ENCODE data around the gene ZNF595. TPM values are rescaled to one million over a fixed set of nuclear protein-coding genes. Genes with fewer than 3 reads are reported as not detected.

Gene ZNF595
- total RNA-seq, 6 donors from 2014 or later = 11.7 to 36.7 (median 23.4) TPM

DNA sequence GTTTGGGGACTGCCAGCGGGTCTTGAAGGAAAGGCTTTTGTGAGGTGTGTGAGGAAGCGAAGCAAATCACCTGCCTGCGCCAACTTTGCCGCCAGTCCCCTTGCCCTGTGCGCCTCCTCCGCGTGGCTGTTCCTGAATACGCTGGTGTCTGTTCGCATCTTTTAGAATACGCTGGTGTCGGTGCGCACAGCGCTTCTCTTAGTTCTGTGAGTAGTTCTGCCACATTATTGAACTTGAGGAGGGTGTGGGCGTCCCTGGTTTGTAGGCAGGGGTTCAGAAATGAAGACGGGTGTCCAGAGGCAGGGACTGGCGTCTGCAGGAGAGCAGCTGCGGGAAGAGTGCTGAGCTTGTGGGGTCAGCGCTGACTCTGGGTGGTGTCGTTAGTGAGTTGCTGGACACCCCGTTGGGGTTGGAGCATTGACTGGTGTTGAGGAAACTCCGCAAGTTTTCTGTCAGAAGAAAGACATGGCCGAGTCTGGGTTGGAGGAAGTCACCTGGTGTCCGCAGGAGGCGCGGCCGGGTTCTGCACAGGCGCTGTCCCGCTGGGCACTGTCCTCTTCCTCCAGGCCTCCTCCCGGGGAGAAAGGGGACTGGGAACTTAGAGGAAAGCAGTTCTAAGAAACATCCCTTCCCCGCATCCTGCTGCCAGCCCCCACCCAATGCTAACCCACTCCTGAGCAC is 72.1 kb downstream of the ZNF595 start:
- peak; percentile 20 to 78 for ATAC-seq (ENCODE audit: low FRiP score in 2 of 2)
- H3K9me3 ChIP-seq = peaks cover 0 to 27% (median 13%) of the 10 kb centered on the region in 4 donors
- peak overlapping the region; percentile 61 to 78 (median 72) for H3K4me3 ChIP-seq
- peaks cover 10 to 17% (median 10%) of the 10 kb centered on the region in 4 donors for H3K4me1 ChIP-seq
- peak; percentile 73 to 79 for DNase-seq
- H3K36me3 ChIP-seq = peaks cover 0 to 23% (median 6%) of the 10 kb centered on the region in 4 donors
- H3K27me3 ChIP-seq = no peaks in the 10 kb centered on the region
- TF ChIP-seq POLR2A (IDR thresholded peaks at IDR 0.05) (no peak), POLR2AphosphoS5 (IDR thresholded peaks at IDR 0.05) (no peak), EP300 (IDR thresholded peaks at IDR 0.05) (no peak), CTCF (IDR thresholded peaks at IDR 0.05) (no peak)
- 2 to 32% methylated on average over 17 to 30 of the region's 30 CpGs for WGBS, 2 donors
- H3K27ac ChIP-seq = peak overlapping the region; percentile 82 to 95 (median 92)

DNA sequence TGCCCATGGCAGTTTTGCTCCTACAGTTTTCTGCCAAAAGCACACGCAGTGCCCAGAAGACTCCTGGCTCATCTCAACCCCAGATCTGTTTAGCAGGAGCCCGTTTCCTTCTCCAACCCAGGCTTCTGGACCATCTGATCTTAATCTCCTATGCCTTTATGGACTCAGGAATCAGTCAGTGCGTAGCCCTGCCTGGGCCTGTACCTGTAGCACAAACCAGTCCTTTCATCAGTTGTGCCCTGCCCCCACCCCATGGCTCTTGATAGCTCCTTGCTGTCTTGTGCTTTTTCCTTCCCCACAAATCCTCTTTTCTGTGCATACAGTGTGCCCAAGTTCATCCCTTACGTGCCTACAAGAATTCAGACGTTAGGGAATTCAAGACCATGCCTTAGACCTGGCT is 72.7 kb downstream of the ZNF595 start:
- peaks cover 0 to 24% (median 6%) of the 10 kb centered on the region in 4 donors for H3K36me3 ChIP-seq
- peaks cover 10 to 17% (median 10%) of the 10 kb centered on the region in 4 donors for H3K4me1 ChIP-seq
- peaks cover 0 to 30% (median 13%) of the 10 kb centered on the region in 4 donors for H3K9me3 ChIP-seq
- WGBS, 2 donors = 50 to 67% methylated on average over 5 of the region's 5 CpGs
- DNase-seq = no peak
- H3K27me3 ChIP-seq = no peaks in the 10 kb centered on the region
- no peak for ATAC-seq (ENCODE audit: low FRiP score in 2 of 2)
- H3K4me3 ChIP-seq = peak overlapping the region; percentile 18 to 78 (median 72)
- peak overlapping the region in 2 of 4 donors; percentile 94 to 95 for H3K27ac ChIP-seq
- no peak for TF ChIP-seq POLR2A (IDR thresholded peaks at IDR 0.05)
- no peak for TF ChIP-seq CTCF (IDR thresholded peaks at IDR 0.05)
- TF ChIP-seq POLR2AphosphoS5 (IDR thresholded peaks at IDR 0.05) = no peak
- no peak for TF ChIP-seq EP300 (IDR thresholded peaks at IDR 0.05)

DNA sequence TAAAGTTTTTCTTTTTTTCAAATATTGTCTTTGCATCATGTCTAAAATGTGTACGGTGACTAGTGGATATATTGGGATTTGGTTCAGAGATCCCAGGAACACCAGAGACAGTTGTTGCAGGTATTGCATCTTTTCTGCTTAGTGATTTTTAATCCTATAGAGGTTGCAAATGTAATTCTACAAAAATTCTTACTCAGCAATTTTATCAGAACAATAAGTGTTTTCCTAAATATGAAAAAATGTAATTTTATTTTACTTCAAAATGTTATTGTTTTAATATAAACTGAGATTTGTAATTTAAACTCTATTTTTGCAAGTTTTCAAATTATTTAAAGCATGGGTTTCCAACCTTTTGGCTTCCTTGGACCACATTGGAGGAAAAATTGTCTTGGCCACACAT is 79.4 kb downstream of the ZNF595 start:
- Histone ChIP-seq H3K27ac (no peak overlapping the region), H3K4me3 (no peak overlapping the region), H3K9me3 (peaks cover 11 to 55% (median 40%) of the 10 kb centered on the region in 4 donors), H3K4me1 (no peaks in the 10 kb centered on the region), H3K36me3 (peaks cover 6 to 68% (median 36%) of the 10 kb centered on the region in 4 donors), H3K27me3 (no peaks in the 10 kb centered on the region)
- DNase-seq (no peak), ATAC-seq (ENCODE audit: low FRiP score in 2 of 2) (no peak)
- whole genome bisulfite sequencing, 2 donors = 87% methylated on average over 1 of the region's 1 CpG; no CpG with 5 or more reads in 1 of the 2 donors
- TF ChIP-seq CTCF (IDR thresholded peaks at IDR 0.05) (no peak), POLR2AphosphoS5 (IDR thresholded peaks at IDR 0.05) (no peak), EP300 (IDR thresholded peaks at IDR 0.05) (no peak), POLR2A (IDR thresholded peaks at IDR 0.05) (no peak)

Other genes starting within 250 kb of the ZNF595 start
- gene ZNF718, start 71.2 kb downstream of the ZNF595 start, total RNA-seq = 10 to 100 TPM in 2 of 6 donors, 1 to 10 TPM in 4; 4.7 to 15.7 (median 5.8) TPM